HepG2 (cell line): ENCODE measurements around the gene IGF2BP1. TPM values are rescaled to one million over a fixed set of nuclear protein-coding genes. Genes with fewer than 3 reads are reported as not detected.
A peak's percentile ranks its signal among the peaks of the same experiment; 100 is the strongest.

Experiments
- CHD4 ChIP-seq: fragments of 200-600 bp; sonication (generic); IDR thresholded peaks from 2 replicates; pipeline ENCODE4 v1.7.0; 2017; ENCODE audit warnings: mild to moderate bottlenecking, low read length, borderline replicate concordance
- HNRNPK ChIP-seq: fragments of 200-400 bp; formaldehyde crosslinking; IDR thresholded peaks from 2 replicates; pipeline ENCODE4 v1.6.1; 2018; ENCODE audit warnings: low read length, low read depth, moderate library complexity, mild to moderate bottlenecking; ENCODE audit not compliant: poor library complexity, severe bottlenecking
- HOXA3 ChIP-seq: sonication (generic); formaldehyde crosslinking; IDR thresholded peaks from 2 replicates; pipeline ENCODE4 v1.5.0; 2020; ENCODE audit warnings: missing genetic modification reagents
- MEIS1 ChIP-seq: sonication (generic); formaldehyde crosslinking; IDR thresholded peaks from 2 replicates; pipeline ENCODE4 v1.9.0; 2021; ENCODE audit warnings: mild to moderate bottlenecking, missing genetic modification reagents, moderate library complexity, borderline replicate concordance
- MEIS2 ChIP-seq: sonication (generic); formaldehyde crosslinking; IDR thresholded peaks from 2 replicates; pipeline ENCODE4 v1.9.0; 2021; ENCODE audit warnings: mild to moderate bottlenecking, missing genetic modification reagents
- RBM22 ChIP-seq: fragments of 200-400 bp; formaldehyde crosslinking; optimal IDR thresholded peaks from 2 replicates; pipeline ENCODE3; 2017; ENCODE audit warnings: mild to moderate bottlenecking, low read length, moderate library complexity
- SRSF9 ChIP-seq: fragments of 200-400 bp; formaldehyde crosslinking; IDR thresholded peaks from 2 replicates; pipeline ENCODE4 v1.6.1; 2018; ENCODE audit warnings: borderline replicate concordance, mild to moderate bottlenecking, low read depth, low read length; ENCODE audit not compliant: insufficient read depth, poor library complexity, severe bottlenecking
- TP53 ChIP-seq: sonication (generic); formaldehyde crosslinking; conservative IDR thresholded peaks from 2 replicates; pipeline ENCODE4 v1.4.0; 2020; ENCODE audit warnings: missing genetic modification reagents
- XRCC5 ChIP-seq: fragments of 200-400 bp; formaldehyde crosslinking; optimal IDR thresholded peaks from 2 replicates; pipeline ENCODE3; 2017; ENCODE audit warnings: mild to moderate bottlenecking, low read length
- ZNF142 ChIP-seq: sonication (generic); formaldehyde crosslinking; IDR thresholded peaks from 2 replicates; pipeline ENCODE4 v1.4.0; 2020; ENCODE audit warnings: missing genetic modification reagents
- ZNF674 ChIP-seq: sonication (generic); formaldehyde crosslinking; IDR thresholded peaks from 2 replicates; pipeline ENCODE4 v1.5.0; 2020; ENCODE audit warnings: low read depth, mild to moderate bottlenecking, missing genetic modification reagents
- ZNF687 ChIP-seq: sonication (generic); formaldehyde crosslinking; IDR thresholded peaks from 2 replicates; pipeline ENCODE4 v1.5.1; 2020; ENCODE audit warnings: mild to moderate bottlenecking, missing genetic modification reagents, moderate library complexity
- polyA plus RNA-seq, 8 experiments: library from polyadenylated mRNA; depleted of rRNA in 3 of 8; stranded (reverse) in 7 of 8; unstranded in 1 of 8; fragments of >200 nt; fragmentation: Illumina TruSeq in 4 of 8; extraction: Trizol in 4 of 8; gene quantifications; 2 replicates each; pipeline versions ENCODE4 v1.2.1 to v1.2.3, GENCODE V29; 2011 to 2016; ENCODE audit warnings: low read depth in 4 of 8, missing spikeins in 1 of 8, mixed read lengths in 1 of 8; ENCODE audit not compliant: insufficient read depth in 1 of 8
- total RNA-seq, 5 experiments: library from RNA; depleted of rRNA; stranded (reverse); fragments of >200 nt; fragmentation: Illumina TruSeq; extraction: Trizol; gene quantifications; 2 replicates each; pipeline ENCODE4 v1.2.3, GENCODE V29; 2016; ENCODE audit warnings: low read depth in 1 of 5
- TF ChIP-seq, protein P1 (sequence below): sonication (generic); formaldehyde crosslinking; IDR thresholded peaks from 2 replicates; pipeline ENCODE4 v1.4.0; 2020; ENCODE audit warnings: low read depth, mild to moderate bottlenecking, missing genetic modification reagents
- TF ChIP-seq, protein P2 (sequence below): IDR thresholded peaks from 2 replicates; pipeline ENCODE4 v1.6.1; 2016; ENCODE audit warnings: missing compliant biosample characterization, missing genetic modification reagents, borderline replicate concordance

The IGF2BP1 gene
- total and polyA plus RNA-seq, 2 of the 13 experiments (the other 11 are each of a cell fraction or from before 2014, with no cell fraction given): 29.7 to 75.1 TPM

- TF ChIP-seq ZNF142 (CRISPR knock-in tag) (no peak), RBM22 (peak; percentile 74), CHD4 (0 out of 2 replicates have a peak, but pooled peaks have one; percentile 23), HOXA3 (CRISPR knock-in tag) (peak; percentile 19; the same call in 1 of the 2 replicates), HNRNPK (no peak), TP53 (CRISPR knock-in tag) (no peak), ZNF687 (peak; percentile 27; the same call in 1 of the 2 replicates), MEIS2 (CRISPR knock-in tag) (no peak), ZNF674 (no peak), SRSF9 (no peak), MEIS1 (CRISPR knock-in tag) (no peak), XRCC5 (no peak)
- TF ChIP-seq, protein P1, sequence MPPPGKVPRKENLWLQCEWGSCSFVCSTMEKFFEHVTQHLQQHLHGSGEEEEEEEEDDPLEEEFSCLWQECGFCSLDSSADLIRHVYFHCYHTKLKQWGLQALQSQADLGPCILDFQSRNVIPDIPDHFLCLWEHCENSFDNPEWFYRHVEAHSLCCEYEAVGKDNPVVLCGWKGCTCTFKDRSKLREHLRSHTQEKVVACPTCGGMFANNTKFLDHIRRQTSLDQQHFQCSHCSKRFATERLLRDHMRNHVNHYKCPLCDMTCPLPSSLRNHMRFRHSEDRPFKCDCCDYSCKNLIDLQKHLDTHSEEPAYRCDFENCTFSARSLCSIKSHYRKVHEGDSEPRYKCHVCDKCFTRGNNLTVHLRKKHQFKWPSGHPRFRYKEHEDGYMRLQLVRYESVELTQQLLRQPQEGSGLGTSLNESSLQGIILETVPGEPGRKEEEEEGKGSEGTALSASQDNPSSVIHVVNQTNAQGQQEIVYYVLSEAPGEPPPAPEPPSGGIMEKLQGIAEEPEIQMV: no peak
- TF ChIP-seq, protein P2, sequence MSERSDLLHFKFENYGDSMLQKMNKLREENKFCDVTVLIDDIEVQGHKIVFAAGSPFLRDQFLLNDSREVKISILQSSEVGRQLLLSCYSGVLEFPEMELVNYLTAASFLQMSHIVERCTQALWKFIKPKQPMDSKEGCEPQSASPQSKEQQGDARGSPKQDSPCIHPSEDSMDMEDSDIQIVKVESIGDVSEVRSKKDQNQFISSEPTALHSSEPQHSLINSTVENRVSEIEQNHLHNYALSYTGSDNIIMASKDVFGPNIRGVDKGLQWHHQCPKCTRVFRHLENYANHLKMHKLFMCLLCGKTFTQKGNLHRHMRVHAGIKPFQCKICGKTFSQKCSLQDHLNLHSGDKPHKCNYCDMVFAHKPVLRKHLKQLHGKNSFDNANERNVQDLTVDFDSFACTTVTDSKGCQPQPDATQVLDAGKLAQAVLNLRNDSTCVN (CRISPR knock-in tag): no peak
These were observed 38.5 kb downstream of the IGF2BP1 start (continued) for GRCh38 chr17:49035470-49036269.
